ENCODE results near the gene PARM1. TPM values are rescaled to one million over a fixed set of nuclear protein-coding genes. Genes with fewer than 3 reads are reported as not detected.
"Not testable (repeated sequence)": the region's sequence is repeated elsewhere in the genome, so short reads cannot be mapped to it uniquely, and the experiment has no call there.

PARM1 gene
- total RNA-seq, 3 donors from 2014 or later (not counting 1 experiment from before 2014, with no cell fraction given), result 0.14 to 1.4 (median 0.24) TPM

DNA sequence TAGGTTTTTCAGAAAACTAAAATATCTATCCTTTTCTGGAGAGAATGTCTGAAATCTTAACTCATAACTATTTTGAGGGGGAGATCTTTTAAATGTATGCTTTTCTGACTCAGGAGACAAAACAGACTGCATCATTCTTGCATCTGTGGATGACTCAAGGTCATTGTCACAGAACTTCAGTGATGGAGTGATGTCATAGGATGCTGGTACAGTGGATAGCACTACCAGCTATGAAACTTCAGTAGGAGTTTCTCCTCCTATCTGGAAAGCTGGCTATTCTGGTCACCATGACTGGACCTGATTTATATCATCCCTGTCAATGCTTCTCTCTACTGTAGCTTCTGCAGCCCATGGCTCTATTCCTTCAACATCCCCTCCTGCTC lies 50.3 kb downstream of the PARM1 start:
- no peaks in the 10 kb centered on the region for H3K4me1 Mint-ChIP-seq
- H3K36me3 ChIP-seq (ENCODE audit: control insufficient read depth, insufficient read depth, low read length), result no peaks in the 10 kb centered on the region
- intact Hi-C loops (cut with micrococcal nuclease), result no loop called here

GRCh38 chr4:74990276-74990875 lies 57.5 kb downstream of the PARM1 start:
- no peak overlapping the region for H3K4me3 Mint-ChIP-seq
- DNase-seq (no peak), ATAC-seq (no peak)
- H3K9me3 Mint-ChIP-seq, result peaks cover 11 to 12% of the 10 kb centered on the region in 2 donors
- TF ChIP-seq, protein P1, sequence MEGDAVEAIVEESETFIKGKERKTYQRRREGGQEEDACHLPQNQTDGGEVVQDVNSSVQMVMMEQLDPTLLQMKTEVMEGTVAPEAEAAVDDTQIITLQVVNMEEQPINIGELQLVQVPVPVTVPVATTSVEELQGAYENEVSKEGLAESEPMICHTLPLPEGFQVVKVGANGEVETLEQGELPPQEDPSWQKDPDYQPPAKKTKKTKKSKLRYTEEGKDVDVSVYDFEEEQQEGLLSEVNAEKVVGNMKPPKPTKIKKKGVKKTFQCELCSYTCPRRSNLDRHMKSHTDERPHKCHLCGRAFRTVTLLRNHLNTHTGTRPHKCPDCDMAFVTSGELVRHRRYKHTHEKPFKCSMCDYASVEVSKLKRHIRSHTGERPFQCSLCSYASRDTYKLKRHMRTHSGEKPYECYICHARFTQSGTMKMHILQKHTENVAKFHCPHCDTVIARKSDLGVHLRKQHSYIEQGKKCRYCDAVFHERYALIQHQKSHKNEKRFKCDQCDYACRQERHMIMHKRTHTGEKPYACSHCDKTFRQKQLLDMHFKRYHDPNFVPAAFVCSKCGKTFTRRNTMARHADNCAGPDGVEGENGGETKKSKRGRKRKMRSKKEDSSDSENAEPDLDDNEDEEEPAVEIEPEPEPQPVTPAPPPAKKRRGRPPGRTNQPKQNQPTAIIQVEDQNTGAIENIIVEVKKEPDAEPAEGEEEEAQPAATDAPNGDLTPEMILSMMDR (IDR thresholded peaks at IDR 0.05), result no peak
- no peaks in the 10 kb centered on the region for H3K36me3 ChIP-seq (ENCODE audit: control insufficient read depth, insufficient read depth, low read length)
- no peaks in the 10 kb centered on the region for H3K36me3 Mint-ChIP-seq
- H3K9me3 ChIP-seq (ENCODE audit: control insufficient read depth, insufficient read depth, low read length), result peaks cover 2% of the 10 kb centered on the region
- H3K27ac Mint-ChIP-seq, result no peak overlapping the region
- H3K27ac ChIP-seq (ENCODE audit: low read length), result no peak overlapping the region
- H3K4me3 ChIP-seq (ENCODE audit: low read length), result no peak overlapping the region
- no peaks in the 10 kb centered on the region for H3K27me3 Mint-ChIP-seq (ENCODE audit: low read depth in 2 of 2)
- 93% methylated on average over 2 of the region's 2 CpGs for WGBS (ENCODE audit: insufficient coverage)
- H3K4me1 Mint-ChIP-seq, result no peaks in the 10 kb centered on the region
- H3K27me3 ChIP-seq (ENCODE audit: control insufficient read depth, insufficient read depth, low read length), result no peaks in the 10 kb centered on the region
- intact Hi-C loops (cut with micrococcal nuclease), result no loop called here
- H3K4me1 ChIP-seq (ENCODE audit: control insufficient read depth, insufficient read depth, low read length), result no peaks in the 10 kb centered on the region

More for the DNA sequence above, 50.3 kb downstream of the PARM1 start:
- Mint-ChIP-seq H3K9me3 (peaks cover 10 to 12% of the 10 kb centered on the region in 2 donors), H3K36me3 (peaks cover 7% of the 10 kb centered on the region), H3K27me3 (ENCODE audit: low read depth in 2 of 2) (no peaks in the 10 kb centered on the region), H3K27ac (no peak overlapping the region), H3K4me3 (no peak overlapping the region)
- Histone ChIP-seq H3K27ac (ENCODE audit: low read length) (no peak overlapping the region), H3K27me3 (ENCODE audit: control insufficient read depth, insufficient read depth, low read length) (no peaks in the 10 kb centered on the region), H3K4me3 (ENCODE audit: low read length) (no peak overlapping the region), H3K9me3 (ENCODE audit: control insufficient read depth, insufficient read depth, low read length) (no peaks in the 10 kb centered on the region), H3K4me1 (ENCODE audit: control insufficient read depth, insufficient read depth, low read length) (no peaks in the 10 kb centered on the region)
- DNase-seq, result no peak
- ATAC-seq, result no peak
- TF ChIP-seq, protein P1 (IDR thresholded peaks at IDR 0.05), result no peak

- H3K4me1 ChIP-seq (ENCODE audit: control insufficient read depth, insufficient read depth, low read length); H3K27me3 Mint-ChIP-seq (ENCODE audit: low read depth in 2 of 2); H3K9me3 Mint-ChIP-seq; H3K4me3 Mint-ChIP-seq; DNase-seq; H3K36me3 ChIP-seq (ENCODE audit: control insufficient read depth, insufficient read depth, low read length); H3K36me3 Mint-ChIP-seq; H3K27me3 ChIP-seq (ENCODE audit: control insufficient read depth, insufficient read depth, low read length); H3K27ac Mint-ChIP-seq; ATAC-seq; H3K9me3 ChIP-seq (ENCODE audit: control insufficient read depth, insufficient read depth, low read length); H3K27ac ChIP-seq (ENCODE audit: low read length); H3K4me1 Mint-ChIP-seq; H3K4me3 ChIP-seq (ENCODE audit: low read length); intact Hi-C loops (cut with micrococcal nuclease): not testable (repeated sequence)
- 86% methylated on average over 2 of the region's 2 CpGs for WGBS (ENCODE audit: insufficient coverage)
Measured at GRCh38 chr4:74994436-74994835, 61.5 kb downstream of the PARM1 start.

DNA sequence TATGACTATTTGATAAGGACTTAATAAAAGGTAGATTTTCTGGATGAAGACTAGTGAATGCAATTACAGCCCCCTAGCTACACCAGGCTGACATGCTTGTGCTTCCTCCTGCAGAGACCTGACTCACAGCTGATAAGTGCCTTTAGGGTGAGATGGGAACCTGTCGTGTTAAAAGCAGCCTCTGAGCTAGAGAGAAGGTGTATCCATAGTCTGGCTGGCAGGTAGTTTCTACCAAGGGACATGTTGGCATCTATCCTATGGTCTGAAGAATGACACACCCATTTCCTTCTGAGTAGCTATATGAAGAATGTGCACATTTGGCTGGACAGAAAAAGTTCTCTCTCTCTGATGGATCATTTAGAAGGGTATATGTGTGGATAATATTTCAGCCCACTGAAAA lies 64.1 kb downstream of the PARM1 start:
- TF ChIP-seq, protein P1 (IDR thresholded peaks at IDR 0.05), result no peak
- ATAC-seq (no peak), DNase-seq (no peak)
- no peaks in the 10 kb centered on the region for H3K36me3 ChIP-seq (ENCODE audit: control insufficient read depth, insufficient read depth, low read length)
- Mint-ChIP-seq H3K27ac (no peak overlapping the region), H3K4me3 (no peak overlapping the region), H3K36me3 (no peaks in the 10 kb centered on the region), H3K4me1 (no peaks in the 10 kb centered on the region), H3K27me3 (ENCODE audit: low read depth in 2 of 2) (no peaks in the 10 kb centered on the region), H3K9me3 (peaks cover 2 to 6% of the 10 kb centered on the region in 2 donors)
- peaks cover 2% of the 10 kb centered on the region for H3K9me3 ChIP-seq (ENCODE audit: control insufficient read depth, insufficient read depth, low read length)
- intact Hi-C loops (cut with micrococcal nuclease), result no loop called here
- no peak overlapping the region for H3K4me3 ChIP-seq (ENCODE audit: low read length)
- no peak overlapping the region for H3K27ac ChIP-seq (ENCODE audit: low read length)
- H3K27me3 ChIP-seq (ENCODE audit: control insufficient read depth, insufficient read depth, low read length), result no peaks in the 10 kb centered on the region
- H3K4me1 ChIP-seq (ENCODE audit: control insufficient read depth, insufficient read depth, low read length), result no peaks in the 10 kb centered on the region
- 39% methylated on average over 1 of the region's 1 CpG for WGBS (ENCODE audit: insufficient coverage)

Data from natural killer cell (primary cell).